Measurements from ENCODE around the gene SMIM32. TPM values are rescaled to one million over a fixed set of nuclear protein-coding genes. Genes with fewer than 3 reads are reported as not detected.

The SMIM32 gene
- total and polyA plus RNA-seq, 2 of the 13 experiments (the other 11 are each of a cell fraction or from before 2014, with no cell fraction given), result 0.15 to 0.20 TPM

GRCh38 chr5:136209346-136209910, 16.5 kb upstream of the SMIM32 start (continued):
- TF ChIP-seq ZNF646 (CRISPR knock-in tag; IDR thresholded peaks at IDR 0.05), result no peak
- no peak for TF ChIP-seq KLF12 (CRISPR knock-in tag; IDR thresholded peaks at IDR 0.05; ENCODE audit: borderline replicate concordance)
- TF ChIP-seq ESRRA (CRISPR knock-in tag; IDR thresholded peaks at IDR 0.05; ENCODE audit: low read depth), result no peak
- no peak for TF ChIP-seq NR3C1 (CRISPR knock-in tag; IDR thresholded peaks at IDR 0.05)

GRCh38 chr5:136208916-136209315, 16.0 kb upstream of the SMIM32 start:
- H2AFZ ChIP-seq (ENCODE audit: low read length), result no peak overlapping the region
- H3K9ac ChIP-seq (ENCODE audit: insufficient read depth, low read depth, low read length), result no peak overlapping the region
- H3K9me3 ChIP-seq (ENCODE audit: low read length), result no peaks in the 10 kb centered on the region
- ATAC-seq (no peak), DNase-seq (ENCODE audit: low spot score) (no peak), FAIRE-seq (no peak)
- WGBS (ENCODE audit: low lambda C conversion rate), result 16% methylated on average over 3 of the region's 3 CpGs
- no peaks in the 10 kb centered on the region for H4K20me1 ChIP-seq (ENCODE audit: insufficient read depth, low read length)
- no TSS peak for BruUV-seq (replicated peaks)
- H3K4me3 ChIP-seq (replicated peaks in 1 of 3; ENCODE audit: insufficient read depth in 1 of 3, low read depth in 2 of 3, low read length in 3 of 3), result no peak overlapping the region
- ChIA-PET CTCF (ENCODE audit: low intra/inter-chr PET ratio, low total read pairs) (no interaction called here), POLR2A (no interaction called here)
- intact Hi-C loops (cut with micrococcal nuclease; ENCODE audit: unreplicated experiment), result no loop called here
- H3K4me2 ChIP-seq (ENCODE audit: low read depth, low read length), result no peak overlapping the region
- in situ Hi-C loops (cut with HindIII; ENCODE audit: extremely low pct_ligation_motif_present, low pct_unique_long_range_greater_than_20kb), result no loop called here
- H3K27ac ChIP-seq (ENCODE audit: extremely low read length, insufficient read depth, low read length), result no peak overlapping the region
- H3K79me2 ChIP-seq (ENCODE audit: insufficient read depth, low read length), result no peaks in the 10 kb centered on the region
- no peaks in the 10 kb centered on the region for H3K36me3 ChIP-seq (replicated peaks in 1 of 2; ENCODE audit: control insufficient read depth in 1 of 2, insufficient read depth in 2 of 2, low read length in 2 of 2)
- peaks cover 0 to 45% of the 10 kb centered on the region in 2 experiments; a peak in 3 of 5 replicates for H3K27me3 ChIP-seq (ENCODE audit: control insufficient read depth in 1 of 2, insufficient read depth in 2 of 2, low read length in 2 of 2)
- H3K4me1 ChIP-seq (ENCODE audit: insufficient read depth, low read length), result no peaks in the 10 kb centered on the region
- no peak for TF ChIP-seq JUN (CRISPR knock-in tag; IDR thresholded peaks at IDR 0.05)
- TF ChIP-seq AKNA (CRISPR knock-in tag; IDR thresholded peaks at IDR 0.05; ENCODE audit: borderline replicate concordance), result no peak
- TF ChIP-seq RBFOX2 (IDR thresholded peaks at IDR 0.05; ENCODE audit: low read depth, low read length), result no peak
- TF ChIP-seq ELK4 (CRISPR knock-in tag; IDR thresholded peaks at IDR 0.05; ENCODE audit: borderline replicate concordance), result no peak
- no peak for TF ChIP-seq THAP11 (CRISPR knock-in tag; IDR thresholded peaks at IDR 0.05)
- no peak for TF ChIP-seq FIP1L1 (IDR thresholded peaks at IDR 0.05; ENCODE audit: borderline replicate concordance, insufficient read depth, low read depth, low read length)
